Cerebellar cortex (tissue), 1 donor: ENCODE results near the gene ASH1L.
"Not testable (repeated sequence)": the region's sequence is repeated elsewhere in the genome, so short reads cannot be mapped to it uniquely, and the experiment has no call there.

Experiments used
- DNase-seq: peaks from one replicate; pipeline ENCODE4 v3.0.0-alpha.2; 2015; ENCODE audit warnings: low spot score

ASH1L gene

GRCh38 chr1:155451199-155451598 lies 111.4 kb downstream of the ASH1L start:
- no peak for DNase-seq

- DNase-seq, result not testable (repeated sequence)
These were observed 120.2 kb downstream of the ASH1L start for GRCh38 chr1:155442431-155442830.

DNA sequence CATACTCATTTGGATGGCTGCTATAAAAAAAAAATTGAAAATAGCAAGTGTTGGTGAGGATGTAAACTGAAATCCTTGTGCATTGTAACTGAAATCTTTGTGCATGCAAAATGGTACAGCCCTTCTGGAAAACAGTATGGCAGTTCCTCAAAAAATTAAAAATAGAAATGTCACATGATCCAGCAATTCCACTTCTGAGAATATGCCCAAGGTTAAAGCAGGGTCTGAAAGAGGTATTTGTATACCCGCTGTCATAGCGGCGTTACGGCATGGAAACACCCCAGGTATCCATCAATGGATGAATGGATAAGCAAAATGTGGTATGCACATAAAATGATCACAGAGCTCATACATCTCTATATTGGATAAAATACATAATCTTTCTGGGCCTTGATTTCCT lies 125.2 kb downstream of the ASH1L start:
- no peak for DNase-seq

GRCh38 chr1:155433831-155434389 lies 128.7 kb downstream of the ASH1L start:
- DNase-seq, result peak; percentile 29

GRCh38 chr1:155433128-155433830 lies 129.3 kb downstream of the ASH1L start:
- DNase-seq, result peak; percentile 24

DNA sequence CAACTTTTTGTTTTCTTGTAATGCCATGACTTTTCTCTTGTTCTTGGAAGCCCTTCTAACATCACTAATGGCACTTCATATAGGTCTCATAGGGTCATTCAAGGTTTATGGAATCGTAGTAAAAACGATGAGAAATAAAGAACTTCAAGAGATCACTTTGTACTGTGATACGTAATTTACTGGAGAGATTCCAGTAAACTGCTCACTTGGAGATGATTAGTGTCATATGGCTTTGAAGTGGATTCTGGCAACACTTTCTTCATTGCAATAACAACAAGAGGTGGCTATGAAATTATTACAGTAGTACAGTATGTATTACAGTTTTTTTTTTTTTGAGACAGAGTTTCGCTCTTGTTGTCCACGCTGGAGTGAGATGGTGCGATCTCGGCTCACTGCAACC lies 138.5 kb downstream of the ASH1L start:
- DNase-seq, result no peak

- no peak for DNase-seq
These were observed 141.8 kb downstream of the ASH1L start for GRCh38 chr1:155420788-155421187.

DNA sequence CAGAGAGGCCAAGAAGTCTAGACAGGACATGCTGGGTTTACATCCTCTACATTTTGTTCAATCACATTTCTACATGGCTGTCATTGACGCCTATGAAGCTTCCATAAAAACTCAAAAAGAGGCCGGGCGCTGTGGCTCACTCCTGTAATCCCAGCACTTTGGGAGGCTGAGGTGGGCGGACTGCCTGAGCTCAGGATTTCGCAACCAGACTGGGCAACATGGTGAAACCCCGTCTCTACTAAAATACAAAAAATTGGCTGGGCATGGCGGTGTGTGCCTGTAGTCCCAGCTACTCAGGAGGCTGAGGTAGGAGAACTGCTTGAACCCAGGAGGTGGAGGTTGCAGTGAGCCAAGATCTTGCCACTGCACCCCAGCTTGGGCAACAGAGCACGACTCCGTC lies 150.8 kb downstream of the ASH1L start:
- not testable (repeated sequence) for DNase-seq

GRCh38 chr1:155410931-155411330 lies 151.7 kb downstream of the ASH1L start:
- DNase-seq, result no peak

GRCh38 chr1:155396874-155397476 lies 165.6 kb downstream of the ASH1L start:
- no peak for DNase-seq

GRCh38 chr1:155392898-155393411 lies 169.6 kb downstream of the ASH1L start:
- no peak for DNase-seq

GRCh38 chr1:155389826-155390225 lies 172.8 kb downstream of the ASH1L start:
- DNase-seq, result no peak

GRCh38 chr1:155385836-155386235 lies 176.8 kb downstream of the ASH1L start:
- DNase-seq, result not testable (repeated sequence)

DNA sequence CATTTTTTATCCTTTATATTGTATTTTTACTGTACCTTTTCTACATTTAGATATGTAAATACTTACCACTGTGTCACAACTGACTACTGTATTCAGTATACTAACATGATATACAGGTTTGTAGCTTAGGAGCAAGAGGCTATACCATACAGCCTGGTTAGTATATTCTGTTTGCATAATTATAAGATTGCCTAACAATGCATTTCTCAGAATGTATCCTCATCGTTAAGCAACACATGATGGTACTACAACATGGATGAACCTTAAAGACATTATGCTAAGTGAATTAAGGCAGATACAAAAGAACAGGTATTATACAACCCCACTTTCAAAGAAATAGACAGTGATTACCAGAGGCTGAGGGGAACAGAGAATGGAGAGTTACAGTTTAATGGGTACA lies 179.2 kb downstream of the ASH1L start:
- no peak for DNase-seq

DNA sequence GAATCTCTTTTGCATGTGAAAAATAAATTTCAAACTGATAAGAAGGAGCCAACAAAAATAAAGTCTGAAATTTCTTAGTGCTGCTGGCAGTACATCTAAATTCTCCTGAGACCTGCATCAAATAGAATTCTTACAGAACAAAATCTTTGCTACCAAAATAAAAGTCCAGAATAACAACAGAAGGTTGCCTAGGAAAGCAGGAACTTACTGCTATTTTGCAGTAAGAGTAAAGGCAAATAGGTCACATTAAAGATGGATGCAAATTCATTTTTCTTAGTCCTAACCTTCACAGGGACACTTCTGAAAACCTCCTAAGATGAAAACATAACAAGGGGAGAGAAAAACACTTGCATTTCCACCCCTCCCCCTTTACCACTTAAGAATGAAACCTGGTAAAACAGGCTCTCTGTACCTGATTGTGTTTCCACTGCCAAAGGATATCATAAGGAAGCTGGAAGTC lies 182.9 kb downstream of the ASH1L start:
- DNase-seq, result peak; percentile 82

DNA sequence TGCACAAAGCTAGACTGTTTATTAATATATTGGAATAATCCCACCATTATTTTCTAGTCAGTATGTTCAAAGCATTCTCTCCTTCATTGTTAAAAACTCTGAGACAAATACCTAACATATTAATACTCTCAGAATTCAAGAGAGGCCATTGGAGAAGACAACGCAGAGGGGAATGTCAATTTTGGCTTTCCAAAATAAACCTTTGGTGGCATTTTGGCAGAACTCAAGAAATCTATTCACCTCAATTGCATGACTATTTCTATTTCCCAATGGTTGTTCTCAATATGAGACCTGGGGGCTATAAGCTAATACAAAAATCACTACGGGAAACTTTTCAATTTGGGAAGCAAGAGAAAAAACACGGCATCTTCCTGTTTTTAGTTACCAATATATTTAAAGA lies 183.4 kb downstream of the ASH1L start:
- no peak for DNase-seq

DNA sequence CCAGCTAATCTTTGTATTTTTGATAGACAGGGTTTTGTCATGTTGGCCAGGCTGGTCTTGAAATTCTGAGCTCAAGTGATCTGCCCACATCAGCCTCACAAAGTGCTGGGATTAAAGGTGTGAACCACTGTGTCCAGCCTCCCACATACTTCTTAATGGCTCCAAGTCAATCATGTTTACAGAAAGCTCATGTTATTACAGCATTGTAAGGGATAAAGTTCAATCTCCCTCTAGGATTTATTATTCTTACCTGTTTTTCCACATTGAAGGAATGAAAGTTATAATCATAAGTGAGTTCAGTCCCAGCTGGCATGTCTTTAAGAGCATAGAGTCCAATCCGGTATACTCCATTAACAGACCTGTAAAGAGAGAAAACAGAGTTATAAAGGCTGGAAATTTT lies 202.6 kb downstream of the ASH1L start:
- no peak for DNase-seq

GRCh38 chr1:155352631-155353030 lies 210.0 kb downstream of the ASH1L start:
- DNase-seq, result no peak

DNA sequence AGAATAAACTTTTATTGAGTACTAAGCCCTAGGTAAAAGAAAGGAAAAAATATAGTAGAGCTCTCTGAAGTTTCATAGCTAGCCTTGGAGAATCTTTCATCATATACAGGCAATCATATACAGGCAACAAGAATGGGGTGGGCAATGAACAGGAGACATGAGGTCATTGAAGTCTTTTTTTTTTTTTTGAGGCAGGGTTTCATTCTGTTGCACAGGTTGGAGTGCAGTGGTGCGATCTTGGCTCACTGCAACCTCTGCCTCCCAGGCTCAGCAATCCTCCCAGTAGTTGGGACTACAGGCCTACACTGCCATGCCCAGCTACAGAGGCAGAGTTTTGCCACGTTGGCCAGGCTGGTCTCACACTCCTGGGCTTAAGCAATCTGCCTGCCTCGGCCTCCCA lies 219.8 kb downstream of the ASH1L start:
- no peak for DNase-seq

GRCh38 chr1:155339515-155340097 lies 223.0 kb downstream of the ASH1L start:
- DNase-seq, result no peak

DNA sequence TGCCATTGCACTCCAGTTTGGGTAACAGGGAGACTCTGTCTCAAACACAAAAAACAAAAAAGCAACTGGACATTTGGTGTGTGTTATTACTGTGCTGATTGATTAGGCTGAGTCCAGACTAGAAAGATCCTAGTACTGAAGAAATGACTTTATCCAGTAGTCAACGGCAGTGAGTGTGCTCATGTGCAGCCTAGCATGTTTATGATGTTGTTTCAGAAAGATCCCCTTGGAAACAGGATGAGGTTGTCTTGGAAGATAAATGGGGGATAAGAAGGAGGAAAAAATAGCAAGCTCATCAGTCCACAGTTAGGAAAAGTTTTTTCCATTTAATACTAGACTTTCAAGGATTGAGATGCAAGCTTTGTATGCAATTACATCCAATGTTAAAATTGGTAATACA lies 227.6 kb downstream of the ASH1L start:
- no peak for DNase-seq

- DNase-seq, result no peak
These were observed 232.5 kb downstream of the ASH1L start for GRCh38 chr1:155329980-155330598.
